NCI-H146 treated with DMSO at 0.1 percent for 48 hours (cell line): Measurements from ENCODE around the gene RSPH3.
"Not testable (repeated sequence)": the region's sequence is repeated elsewhere in the genome, so short reads cannot be mapped to it uniquely, and the experiment has no call there.

Experiments
- DNase-seq: peaks from one replicate; lab custom pipeline; 2025; ENCODE audit not compliant: unreplicated experiment; lab: John Stamatoyannopoulos, UW

The RSPH3 gene, protein sequence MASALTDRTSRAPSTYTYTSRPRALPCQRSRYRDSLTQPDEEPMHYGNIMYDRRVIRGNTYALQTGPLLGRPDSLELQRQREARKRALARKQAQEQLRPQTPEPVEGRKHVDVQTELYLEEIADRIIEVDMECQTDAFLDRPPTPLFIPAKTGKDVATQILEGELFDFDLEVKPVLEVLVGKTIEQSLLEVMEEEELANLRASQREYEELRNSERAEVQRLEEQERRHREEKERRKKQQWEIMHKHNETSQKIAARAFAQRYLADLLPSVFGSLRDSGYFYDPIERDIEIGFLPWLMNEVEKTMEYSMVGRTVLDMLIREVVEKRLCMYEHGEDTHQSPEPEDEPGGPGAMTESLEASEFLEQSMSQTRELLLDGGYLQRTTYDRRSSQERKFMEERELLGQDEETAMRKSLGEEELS

GRCh38 chr6:158999666-159000403, at the start of gene RSPH3:
TSS of gene RSPH3 (minus strand) at chr6:159000202. CDS start at chr6:158999550, 652 bp downstream.
- peak; percentile 97 for DNase-seq

- DNase-seq, result no peak
Measured at GRCh38 chr6:159047891-159048685, 48.1 kb upstream of the RSPH3 start.

- DNase-seq, result no peak
Measured at GRCh38 chr6:159045801-159046200, 45.8 kb upstream of the RSPH3 start.

GRCh38 chr6:159044899-159045727, 45.1 kb upstream of the RSPH3 start, which contains the start of gene TAGAP:
TSS of gene TAGAP (minus strand) at chr6:159044991. CDS start at chr6:159044146, 845 bp downstream.
- DNase-seq, result no peak

DNA sequence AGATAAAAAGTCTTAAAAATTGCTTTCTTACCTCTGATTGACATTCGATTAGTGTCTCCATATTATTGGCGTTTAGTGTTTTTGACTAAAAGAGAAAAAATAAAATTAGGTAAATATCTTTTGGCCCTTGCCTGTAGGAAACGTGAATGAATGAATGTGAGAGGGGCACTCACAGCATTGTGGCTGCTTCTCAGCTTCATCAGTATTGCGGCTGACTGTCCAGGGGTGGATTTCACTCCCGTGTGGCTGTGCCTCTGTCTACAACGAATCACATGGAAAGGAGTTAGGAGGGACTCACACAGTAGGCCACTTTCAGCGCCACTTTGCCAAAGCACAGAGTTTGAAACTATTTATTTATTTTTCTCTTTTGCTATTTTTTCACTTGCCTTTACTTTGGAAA, 43.9 kb upstream of the RSPH3 start:
- no peak for DNase-seq

GRCh38 chr6:159043251-159043650, 43.2 kb upstream of the RSPH3 start:
- no peak for DNase-seq

DNA sequence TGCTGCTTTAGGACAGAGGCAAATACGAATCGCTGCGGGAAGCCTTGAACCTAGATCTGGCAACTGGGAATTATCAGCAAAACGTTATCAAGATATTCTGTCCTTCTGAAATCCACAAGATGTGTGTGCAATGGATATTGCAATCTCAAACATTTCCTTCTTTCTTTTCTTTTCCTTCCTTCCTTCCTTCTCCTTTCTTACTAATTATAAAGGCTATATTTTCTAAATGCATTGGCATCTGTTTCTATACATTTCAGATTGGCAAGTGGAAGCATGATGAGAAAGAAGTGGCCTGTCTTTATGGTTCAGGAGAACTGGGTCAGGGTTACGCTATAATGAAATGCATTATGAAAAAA, 42.8 kb upstream of the RSPH3 start:
- no peak for DNase-seq

- DNase-seq, result peak; percentile 76
Measured at GRCh38 chr6:159042003-159042825, 42.2 kb upstream of the RSPH3 start.

DNA sequence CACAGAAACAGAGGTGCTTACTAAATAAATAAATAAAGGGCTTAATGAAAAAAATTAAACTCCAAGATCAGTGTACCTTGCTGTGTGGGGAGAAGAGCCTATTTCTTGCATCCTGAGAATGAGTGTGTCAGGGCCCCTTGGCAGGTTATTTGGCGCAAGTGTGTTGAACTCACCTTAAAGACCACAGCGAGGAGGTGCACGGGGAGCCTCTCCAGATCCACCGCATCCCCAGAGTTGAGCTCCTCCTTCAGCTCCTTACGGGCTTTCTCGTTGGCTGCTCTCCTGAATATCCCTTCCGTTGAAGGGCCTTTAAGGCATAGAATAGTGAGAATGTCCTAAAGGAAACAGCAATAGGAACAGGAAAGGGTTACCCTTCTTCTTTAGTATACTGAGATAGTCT, 41.2 kb upstream of the RSPH3 start:
- no peak for DNase-seq

- DNase-seq, result no peak
Measured at GRCh38 chr6:159039885-159040258, 39.9 kb upstream of the RSPH3 start.

DNA sequence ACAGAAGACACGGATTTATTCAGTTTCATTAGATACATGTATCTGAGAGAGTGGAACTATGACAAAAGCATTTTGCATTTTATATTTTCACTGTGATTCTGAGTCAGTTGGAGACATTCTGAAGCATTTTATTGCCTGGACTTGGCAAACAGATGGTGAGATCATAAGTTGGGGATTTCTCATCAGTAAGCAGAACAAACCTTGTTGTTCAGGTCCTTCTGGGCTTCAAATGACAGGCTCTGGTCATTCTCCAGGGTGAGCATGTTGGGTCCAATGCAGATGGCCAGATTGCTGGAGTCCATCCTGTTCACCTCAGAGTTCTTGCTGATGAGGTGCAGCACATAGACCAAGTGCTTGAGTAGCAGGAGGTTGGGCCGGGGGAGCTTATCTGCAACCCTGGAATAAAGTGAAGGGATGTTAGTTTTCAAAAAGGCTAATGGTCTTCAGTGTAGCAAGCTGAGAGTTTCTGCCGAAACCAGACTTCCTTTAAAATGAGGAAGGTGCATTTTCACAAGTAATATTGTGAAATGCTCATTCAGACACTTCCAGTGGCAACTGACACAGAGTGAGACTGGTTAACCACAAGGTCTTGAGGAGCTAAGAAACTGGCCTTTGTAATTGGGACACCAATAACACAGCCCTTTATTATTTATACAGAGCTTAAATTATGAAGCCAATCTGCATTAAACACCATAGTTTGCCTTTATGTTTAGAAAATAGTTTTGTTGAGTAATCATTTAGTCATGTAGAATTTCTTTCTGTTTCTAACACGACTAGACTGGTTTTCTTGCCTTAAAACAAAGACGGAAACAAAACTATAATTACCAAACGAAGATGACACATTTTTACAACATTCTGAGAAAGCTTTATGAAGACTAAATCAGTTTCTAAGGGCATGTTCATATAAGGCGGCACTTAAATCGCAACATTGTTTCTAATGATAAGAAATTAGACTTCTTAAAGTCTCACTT, 39.2 kb upstream of the RSPH3 start:
- DNase-seq, result no peak

DNA sequence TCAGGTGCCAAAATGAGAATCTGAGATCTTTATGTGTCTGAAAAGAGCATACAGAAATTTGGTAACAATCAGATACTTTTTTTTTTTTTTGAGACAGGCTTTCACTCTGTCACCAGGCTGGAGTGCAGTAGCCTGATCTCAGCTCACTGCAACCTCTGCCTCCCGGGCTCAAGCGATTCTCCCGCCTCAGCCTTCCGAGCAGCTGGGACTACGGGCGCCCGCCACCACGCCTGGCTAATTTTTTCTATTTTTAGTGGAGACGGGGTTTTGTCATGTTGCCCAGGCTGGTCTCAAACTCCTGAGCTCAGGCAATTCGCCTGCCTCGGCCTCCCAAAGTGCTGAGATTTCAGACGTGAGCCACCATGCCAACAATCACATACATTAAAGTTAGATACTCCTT, 38.3 kb upstream of the RSPH3 start:
- not testable (repeated sequence) for DNase-seq

DNA sequence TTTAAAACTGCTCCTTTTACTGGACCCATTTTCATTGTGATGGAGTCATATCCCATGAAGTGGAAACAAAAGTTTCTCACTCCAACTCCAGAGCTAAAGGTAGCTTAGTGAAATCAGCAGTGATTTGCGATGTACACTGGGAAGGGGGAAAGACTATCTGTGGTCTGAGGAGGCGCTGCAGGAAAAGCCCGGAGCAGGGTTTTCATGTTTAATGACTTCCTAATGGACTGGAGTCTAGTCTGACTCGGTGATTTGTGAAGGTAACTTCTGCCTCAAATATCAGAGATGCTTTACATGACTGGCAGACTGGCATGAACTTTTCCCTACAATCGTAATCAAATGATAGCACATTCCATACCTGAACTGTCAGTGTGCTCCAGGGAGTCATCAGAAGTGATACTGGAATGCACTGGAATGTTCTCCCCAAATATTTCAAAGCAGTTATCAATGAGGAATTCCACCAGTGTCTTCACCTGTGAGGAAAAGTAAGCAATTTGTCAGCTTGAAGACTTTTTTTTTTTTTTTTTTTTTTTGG, 37.8 kb upstream of the RSPH3 start:
- no peak for DNase-seq

DNA sequence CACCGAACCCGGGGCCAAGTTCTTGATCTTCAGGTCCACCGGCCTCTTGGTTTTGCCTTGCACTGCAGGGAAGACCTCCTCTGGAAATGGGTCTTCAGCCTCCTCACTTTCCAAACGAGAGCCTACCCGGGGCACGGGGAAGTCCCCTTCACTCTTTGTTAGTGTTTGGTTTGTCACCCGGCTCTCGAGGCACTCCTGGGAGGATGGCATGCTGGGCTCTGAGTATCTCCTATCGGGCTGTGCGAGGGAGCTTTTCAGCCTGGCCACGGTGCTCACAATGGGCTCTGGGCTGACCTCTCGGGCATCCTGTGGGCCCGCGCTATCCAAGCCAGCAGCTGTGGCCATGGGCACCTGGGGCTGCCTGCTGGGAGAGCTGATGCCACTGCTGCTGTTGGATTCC, 36.7 kb upstream of the RSPH3 start:
- no peak for DNase-seq

- DNase-seq, result no peak
Measured at GRCh38 chr6:159035891-159036290, 35.9 kb upstream of the RSPH3 start.

GRCh38 chr6:159033160-159034049, 33.4 kb upstream of the RSPH3 start:
- no peak for DNase-seq

DNA sequence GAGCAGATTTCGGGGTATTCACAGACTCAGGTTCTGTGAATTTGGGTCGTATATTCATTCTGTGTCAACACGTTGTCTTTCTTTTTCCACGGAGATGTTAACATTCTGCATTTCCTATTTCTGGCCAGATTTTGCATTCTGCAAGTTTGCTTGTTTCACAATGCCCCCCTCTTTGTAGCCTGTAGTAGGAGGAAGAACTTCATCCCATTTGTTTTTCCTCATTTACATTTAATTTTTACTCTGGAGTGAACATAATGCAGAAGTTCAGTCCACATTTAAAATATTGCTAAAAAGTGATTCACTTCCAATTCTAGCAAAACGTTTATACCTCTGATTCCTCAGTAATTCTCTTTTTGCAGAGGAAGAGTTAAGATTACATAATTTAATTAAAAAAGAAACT, 31.8 kb upstream of the RSPH3 start:
- DNase-seq, result no peak
